GM21786 (cell line): ENCODE data around the gene OR2M7.
"Not testable (repeated sequence)": the region's sequence is repeated elsewhere in the genome, so short reads cannot be mapped to it uniquely, and the experiment has no call there.

Source experiments
- ATAC-seq: cut with Tn5 transposase; IDR thresholded peaks from one replicate; pipeline ENCODE4 v1.9.1; 2021; ENCODE audit not compliant: unreplicated experiment

Gene OR2M7

GRCh38 chr1:248324468-248324867, at the start of gene OR2M7:
Gene OR2M7, minus strand, starts transcription at chr1:248324568. Its CDS starts 0 bp downstream, at chr1:248324568.
- ATAC-seq, result no peak

GRCh38 chr1:248373761-248374160, 49.4 kb upstream of the OR2M7 start:
- ATAC-seq, result no peak

GRCh38 chr1:248372394-248372793, 48.0 kb upstream of the OR2M7 start:
- no peak for ATAC-seq

GRCh38 chr1:248366609-248367008, 42.2 kb upstream of the OR2M7 start:
- no peak for ATAC-seq

- no peak for ATAC-seq
Observed at GRCh38 chr1:248361121-248361715, 36.9 kb upstream of the OR2M7 start, which contains the start of gene OR2T4. Gene OR2T4, plus strand, starts transcription at chr1:248361665. Its CDS starts 0 bp downstream, at chr1:248361665.

GRCh38 chr1:248359415-248359814, 35.0 kb upstream of the OR2M7 start:
- no peak for ATAC-seq

GRCh38 chr1:248348475-248348874, 24.1 kb upstream of the OR2M7 start, which contains the start of gene OR14C36:
Gene OR14C36, plus strand, starts transcription at chr1:248348775. Its CDS starts 0 bp downstream, at chr1:248348775.
- no peak for ATAC-seq

- ATAC-seq, result no peak
Observed at GRCh38 chr1:248343451-248343850, 19.1 kb upstream of the OR2M7 start.

GRCh38 chr1:248316796-248317195, 7.6 kb downstream of the OR2M7 start:
- ATAC-seq, result no peak

GRCh38 chr1:248306740-248307139, 17.6 kb downstream of the OR2M7 start:
- not testable (repeated sequence) for ATAC-seq

GRCh38 chr1:248306103-248306502, 18.3 kb downstream of the OR2M7 start:
- ATAC-seq, result no peak

GRCh38 chr1:248305672-248306071, 18.7 kb downstream of the OR2M7 start:
- ATAC-seq, result not testable (repeated sequence)

GRCh38 chr1:248303324-248303723, 21.0 kb downstream of the OR2M7 start, which contains the start of gene OR2T12:
Gene OR2T12, minus strand, starts transcription at chr1:248303424. Its CDS starts 7,846 bp downstream, at chr1:248295578.
- ATAC-seq, result no peak

- no peak for ATAC-seq
Observed at GRCh38 chr1:248288391-248288790, 36.0 kb downstream of the OR2M7 start.

GRCh38 chr1:248277876-248278275, 46.5 kb downstream of the OR2M7 start, which contains the start of gene OR2T33:
Gene OR2T33, minus strand, starts transcription at chr1:248277976. Its CDS starts 4,162 bp downstream, at chr1:248273814.
- no peak for ATAC-seq
